CD4-positive, alpha-beta T cell treated with Interleukin-4 for 4 hours (primary cell): ENCODE measurements around the gene STAM2.
"Not testable (repeated sequence)": the region's sequence is repeated elsewhere in the genome, so short reads cannot be mapped to it uniquely, and the experiment has no call there.

Source experiments
- DNase-seq: peaks from one replicate; pipeline ENCODE4 v3.0.0-alpha.2; 2020

STAM2 gene

GRCh38 chr2:152175368-152176112, at the start of gene STAM2:
STAM2 (minus strand) TSS chr2:152175763; CDS start chr2:152175642, 121 bp downstream.
- DNase-seq: peak; percentile 92

DNA sequence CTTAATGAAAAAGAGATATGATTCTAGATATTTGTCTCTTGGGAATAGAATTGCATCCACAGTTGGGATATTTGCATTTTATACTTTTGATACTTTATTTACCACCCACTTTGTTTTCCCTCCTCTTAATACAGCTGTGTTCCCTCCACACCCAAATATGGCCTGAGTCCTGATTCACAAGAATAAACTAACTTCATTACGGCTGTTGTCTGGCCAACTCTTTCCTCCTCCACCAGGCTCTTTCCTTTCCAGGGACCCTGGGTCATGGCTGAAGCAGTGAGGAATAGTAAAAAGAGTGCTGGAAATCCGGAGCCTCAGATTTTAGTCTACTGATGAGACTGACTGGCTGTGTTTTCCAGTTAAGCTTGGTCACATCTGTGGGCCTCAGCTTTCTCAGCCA, 48.4 kb upstream of the STAM2 start:
- no peak for DNase-seq

DNA sequence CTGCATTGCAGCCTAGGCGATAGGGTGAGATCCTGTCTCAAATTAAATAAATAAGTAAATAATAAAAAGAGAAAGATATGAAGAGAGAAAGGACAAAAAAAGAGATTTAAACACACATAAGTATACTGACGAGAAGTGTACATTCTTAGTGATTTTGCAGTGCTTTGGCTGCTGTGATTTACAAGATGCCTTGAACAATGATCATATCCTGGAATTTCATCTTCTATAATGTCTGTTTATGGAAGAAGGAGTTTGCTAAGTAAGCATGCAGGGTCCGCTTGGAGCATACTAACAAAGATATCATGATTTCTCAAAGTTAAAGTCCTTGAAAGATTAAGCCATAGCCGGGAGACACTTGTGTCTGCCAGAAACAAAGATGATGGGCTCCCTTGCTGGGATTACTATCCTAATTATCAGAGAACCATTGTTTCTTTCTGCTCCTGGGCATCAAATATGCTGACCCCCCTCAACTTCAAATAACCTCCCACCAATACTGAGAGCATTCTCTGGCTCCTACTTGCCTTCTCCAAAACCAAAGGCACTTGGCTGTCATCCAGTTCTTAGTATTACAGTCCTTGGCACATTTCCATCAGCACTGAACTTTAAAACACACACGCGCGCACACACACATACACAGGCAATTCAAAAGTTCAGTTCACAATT, 47.5 kb upstream of the STAM2 start:
- DNase-seq: no peak

GRCh38 chr2:152221839-152222238, 46.3 kb upstream of the STAM2 start:
- DNase-seq: no peak

DNA sequence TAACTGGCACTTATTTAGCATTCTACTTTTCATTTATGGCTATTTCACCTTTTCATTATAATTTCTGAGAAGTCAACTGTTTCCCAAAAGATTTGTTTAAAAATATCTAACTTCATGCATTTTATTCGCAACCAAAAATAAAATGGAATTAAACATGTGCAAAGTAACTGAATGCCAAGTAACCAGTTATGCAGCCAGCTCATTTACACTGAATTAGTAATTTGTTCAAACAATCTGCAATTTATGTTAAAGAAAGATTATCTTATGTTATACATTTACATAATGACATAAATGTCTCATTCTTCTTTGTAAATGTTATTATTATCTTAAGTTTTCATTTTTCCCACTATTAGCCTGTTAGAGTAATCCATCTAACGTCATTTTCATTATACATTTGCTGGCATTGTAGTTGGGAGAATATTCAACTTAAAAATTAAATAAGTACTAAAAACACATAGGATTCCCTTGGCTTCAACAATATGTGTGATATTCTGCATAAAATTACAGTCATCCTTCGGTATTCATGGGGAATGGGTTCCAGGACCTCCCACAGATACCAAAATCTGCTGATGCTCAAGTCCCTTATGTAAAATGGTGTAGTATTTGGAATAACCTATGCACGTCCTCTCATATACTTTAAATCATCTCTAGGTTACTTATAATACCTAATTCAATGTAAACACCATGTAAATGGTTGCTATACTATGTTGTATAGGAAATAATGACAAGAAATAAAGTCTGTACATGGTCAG, 43.7 kb upstream of the STAM2 start:
- DNase-seq: no peak

DNA sequence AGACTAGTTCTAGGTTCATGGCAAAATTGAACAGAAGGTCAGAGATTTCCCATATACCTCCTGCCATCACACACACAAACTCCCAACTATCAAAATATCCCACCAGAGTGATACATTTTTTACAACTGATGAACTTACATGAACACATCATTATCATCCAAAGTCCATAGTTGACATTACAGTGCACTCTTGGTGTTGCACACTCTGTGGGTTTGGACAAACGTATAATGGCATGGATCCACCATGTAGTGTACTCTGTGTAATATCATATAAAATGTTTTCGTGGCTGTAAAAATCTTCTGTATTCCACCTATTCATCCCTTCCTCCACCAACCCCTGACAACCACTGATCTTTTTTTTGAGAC, 25.9 kb upstream of the STAM2 start:
- no peak for DNase-seq

GRCh38 chr2:152200565-152201465, 25.3 kb upstream of the STAM2 start:
- no peak for DNase-seq

- DNase-seq: no peak
These were observed 24.5 kb upstream of the STAM2 start for GRCh38 chr2:152200101-152200500.

GRCh38 chr2:152198499-152198898, 22.9 kb upstream of the STAM2 start:
- DNase-seq: no peak

DNA sequence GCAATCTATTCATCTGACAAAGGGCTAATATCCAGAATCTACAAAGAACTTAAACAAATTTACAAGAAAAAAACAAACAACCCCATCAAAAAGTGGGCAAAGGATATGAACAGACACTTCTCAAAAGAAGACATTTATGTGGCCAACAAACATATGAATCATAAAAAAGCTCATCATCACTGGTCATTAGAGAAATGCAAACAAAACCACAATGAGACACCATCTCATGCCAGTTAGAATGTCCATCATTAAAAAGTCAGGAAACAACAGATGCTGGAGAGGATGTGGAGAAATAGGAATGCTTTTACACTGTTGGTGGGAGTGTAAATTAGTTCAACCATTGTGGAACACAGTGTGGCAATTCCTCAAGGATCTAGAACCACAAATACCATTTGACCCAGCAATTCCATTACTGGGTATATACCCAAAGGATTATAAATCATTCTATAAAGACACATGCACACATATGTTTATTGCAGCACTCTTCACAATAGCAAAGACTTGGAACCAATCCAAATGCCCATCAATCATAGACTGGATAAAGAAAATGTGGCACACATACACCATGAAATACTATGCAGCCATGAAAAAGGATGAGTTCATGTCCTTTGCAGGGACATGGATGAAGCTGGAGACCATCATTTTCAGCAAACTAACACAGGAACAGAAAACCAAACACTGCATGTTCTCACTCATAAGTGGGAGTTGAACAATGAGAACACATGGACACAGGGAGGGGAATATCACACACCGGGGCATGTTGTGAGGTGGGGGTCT, 22.1 kb upstream of the STAM2 start:
- not testable (repeated sequence) for DNase-seq

- DNase-seq: peak; percentile 4
These were observed 14.3 kb upstream of the STAM2 start for GRCh38 chr2:152189622-152190495.

DNA sequence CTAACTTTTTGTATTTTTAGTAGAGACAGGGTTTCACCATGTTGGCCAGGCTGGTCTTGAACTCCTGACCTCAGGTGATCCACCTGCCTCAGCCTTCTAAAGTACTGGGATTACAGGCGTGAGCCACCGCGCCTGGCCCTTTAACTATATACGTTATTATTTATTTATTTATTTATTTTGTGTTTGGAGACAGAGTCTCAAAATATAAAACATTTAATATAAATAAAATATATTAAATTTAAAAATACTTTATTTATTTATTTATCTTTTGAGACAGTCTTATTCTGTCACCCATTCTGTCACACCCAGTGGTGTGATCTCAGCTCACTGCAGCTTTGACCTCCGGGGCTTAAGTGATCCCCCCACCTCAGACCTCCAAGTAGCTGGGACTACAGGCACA, 11.2 kb upstream of the STAM2 start:
- DNase-seq: not testable (repeated sequence)

GRCh38 chr2:152186262-152186661, 10.7 kb upstream of the STAM2 start:
- DNase-seq: no peak

- DNase-seq: no peak
These were observed 8.0 kb upstream of the STAM2 start for GRCh38 chr2:152183401-152184073.

- not testable (repeated sequence) for DNase-seq
These were observed 2.1 kb upstream of the STAM2 start for GRCh38 chr2:152177667-152178066.

DNA sequence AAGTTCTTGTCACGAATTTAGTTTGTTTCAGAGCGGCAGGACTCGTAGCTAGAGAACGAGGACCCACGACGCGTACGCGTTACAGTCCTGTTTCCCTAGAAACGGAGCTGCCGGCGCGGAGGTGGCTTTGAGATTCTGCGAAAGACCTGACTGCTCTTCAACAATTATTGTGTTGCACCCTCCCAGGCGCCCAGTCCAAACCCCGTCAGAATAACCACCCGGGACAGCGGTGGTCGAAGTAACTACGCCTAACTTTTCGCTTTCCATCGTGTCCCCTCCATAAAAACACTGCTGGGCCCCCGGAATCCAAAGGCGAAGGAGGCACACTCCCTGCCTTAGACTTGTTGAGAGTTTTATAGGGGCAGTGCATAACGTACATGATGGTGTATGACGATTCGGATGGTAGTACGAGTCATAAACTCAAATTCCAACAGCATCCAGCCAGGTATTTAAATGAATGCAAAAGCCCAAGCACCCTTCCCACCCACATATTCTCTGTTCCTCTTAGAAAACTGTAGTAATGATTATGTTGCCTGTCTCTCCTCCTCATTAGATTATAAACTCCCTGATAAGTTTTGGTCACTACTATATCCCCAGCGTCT, 651 bp upstream of the STAM2 start:
- DNase-seq: peak; percentile 3

GRCh38 chr2:152175012-152175367, 573 bp downstream of the STAM2 start:
- DNase-seq: no peak

- no peak for DNase-seq
These were observed 989 bp downstream of the STAM2 start for GRCh38 chr2:152174574-152174973.

GRCh38 chr2:152173831-152174230, 1.7 kb downstream of the STAM2 start:
- no peak for DNase-seq

DNA sequence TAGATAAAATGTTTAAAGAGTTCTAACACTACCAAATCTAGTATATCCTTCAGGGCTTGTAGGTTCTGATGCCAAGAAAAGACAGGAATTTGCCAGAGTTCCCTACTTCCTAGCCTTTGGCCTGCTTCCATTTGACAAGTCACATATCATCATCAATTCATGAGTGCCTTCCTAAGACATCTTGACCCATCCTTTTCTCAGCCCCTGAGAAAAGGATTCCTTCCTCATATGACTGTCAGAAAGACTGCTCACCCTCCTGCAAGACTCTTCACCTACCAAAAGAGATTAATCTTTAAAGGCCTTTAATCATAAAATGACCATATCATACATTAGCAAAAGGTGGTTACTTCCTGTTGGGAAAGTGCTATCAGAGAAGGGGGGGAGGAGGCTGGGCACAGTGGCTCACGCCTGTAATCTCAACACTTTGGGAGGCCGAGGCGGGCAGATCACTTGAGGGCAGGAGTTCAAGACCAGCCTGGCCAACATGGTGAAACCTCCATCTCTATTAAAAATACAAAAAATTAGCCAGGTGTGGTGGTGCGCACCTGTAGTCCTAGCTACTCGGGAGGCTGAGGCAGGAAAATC, 3.3 kb downstream of the STAM2 start:
- DNase-seq: not testable (repeated sequence)
